ENCODE results near the gene GLYR1.

Gene GLYR1

DNA sequence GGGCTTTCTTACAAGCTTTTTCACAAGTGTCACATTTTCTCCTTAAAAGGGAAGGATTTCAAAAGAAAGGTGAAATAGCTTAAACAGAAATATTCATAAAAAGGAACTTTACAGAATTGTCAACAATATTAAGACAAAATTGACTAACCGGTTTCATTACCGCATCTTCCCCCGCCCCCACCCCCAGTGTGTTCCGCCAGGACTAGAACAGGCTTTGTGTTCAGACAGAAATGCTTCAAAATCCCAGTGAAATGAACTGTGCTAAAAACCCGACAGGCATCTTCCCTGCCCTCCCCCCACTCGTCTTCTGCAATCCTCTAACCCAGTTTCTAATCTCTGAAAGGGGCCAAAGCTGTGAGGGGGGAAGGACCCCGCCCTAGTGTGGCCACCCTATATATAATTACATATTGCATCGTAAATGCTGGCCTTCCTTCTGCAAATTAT is 43.7 kb downstream of the GLYR1 start:
- DNase-seq = peak; percentile 58 to 63

DNA sequence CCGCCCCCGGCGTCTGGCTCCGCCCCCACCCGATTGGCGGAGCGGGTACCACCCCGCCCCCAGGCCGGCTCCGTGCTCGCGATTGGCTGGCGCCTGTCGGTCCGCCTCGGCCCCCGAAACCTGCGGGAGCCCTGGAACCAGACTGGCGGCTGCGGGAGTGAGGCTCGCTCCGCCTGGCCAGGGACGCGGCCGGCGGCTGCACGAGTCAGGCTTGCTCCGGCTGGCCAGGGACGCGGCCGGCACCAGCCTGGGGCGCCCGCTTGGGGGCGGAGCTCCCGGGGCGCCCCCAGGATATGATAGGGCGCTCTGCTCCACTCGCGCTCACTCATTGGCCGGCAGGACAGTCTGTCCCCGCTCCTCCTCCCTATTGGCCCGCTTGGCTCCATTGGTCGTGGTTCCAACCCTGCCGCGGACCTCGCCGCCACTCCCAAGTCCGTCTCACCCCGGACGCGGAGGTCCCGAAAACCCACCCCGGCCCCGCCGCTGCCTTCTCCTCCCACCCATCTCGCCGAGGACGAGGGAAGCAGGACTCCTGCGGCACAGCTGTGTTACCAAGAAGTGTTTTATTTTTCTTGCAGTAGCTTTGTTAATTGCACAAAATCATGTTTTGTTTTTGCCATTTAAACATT is 44.3 kb downstream of the GLYR1 start:
- peak; percentile 89 to 90 for DNase-seq

- peak; percentile 6 to 13 for DNase-seq
These were observed 45.0 kb downstream of the GLYR1 start, which contains the start of gene ROGDI for GRCh38 chr16:4801962-4802658. ROGDI (minus strand) TSS chr16:4802633; CDS start chr16:4802571, 62 bp downstream.

DNA sequence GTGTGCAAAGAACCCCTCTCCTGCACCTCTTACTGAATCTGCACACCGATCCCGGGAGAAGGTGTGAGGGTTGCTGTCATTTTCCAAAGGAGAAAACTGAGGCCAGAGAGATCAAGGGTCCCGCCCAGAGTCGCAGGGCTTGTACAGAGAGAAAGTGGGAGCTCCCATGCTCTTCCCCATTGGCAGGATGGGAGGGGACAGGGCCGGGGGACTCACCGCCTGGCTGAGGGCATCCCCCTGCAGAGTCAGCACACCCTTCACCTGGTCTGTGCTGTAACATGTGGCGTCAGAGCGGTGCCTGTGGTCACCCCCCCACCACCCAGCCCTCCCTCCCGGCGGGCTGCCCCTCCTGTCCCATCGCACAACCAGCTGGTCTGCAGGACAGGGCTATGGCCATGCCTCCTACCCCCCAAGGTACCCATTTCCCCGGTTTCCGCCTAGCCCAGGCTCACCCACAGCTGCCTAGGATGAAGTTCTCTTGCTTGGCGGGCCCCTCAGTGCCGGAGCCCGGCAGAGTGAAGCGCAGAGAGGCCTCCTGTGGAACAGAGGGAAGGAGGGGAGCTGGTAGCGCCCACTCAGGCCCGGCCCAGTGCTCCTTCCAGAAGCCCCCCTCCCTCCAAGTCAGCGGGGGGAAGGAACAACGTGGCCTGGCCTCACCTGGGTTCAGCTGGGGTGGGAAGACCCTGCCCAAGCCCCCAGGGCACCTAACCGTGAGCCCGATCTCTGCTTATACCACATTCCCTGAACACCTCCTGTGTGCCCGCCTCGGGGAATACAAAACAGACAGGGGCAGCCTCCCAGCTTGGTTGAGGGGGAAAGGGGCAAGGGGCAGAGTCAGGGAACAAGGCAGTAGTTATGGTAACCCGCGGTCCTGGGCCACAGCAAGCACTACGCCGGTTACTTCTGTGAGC is 45.8 kb downstream of the GLYR1 start:
- DNase-seq = no peak

- peak; percentile 13 to 35 for DNase-seq
These were observed 46.6 kb downstream of the GLYR1 start for GRCh38 chr16:4800290-4801041.

- DNase-seq = no peak
These were observed 47.8 kb downstream of the GLYR1 start for GRCh38 chr16:4799171-4799855.

GRCh38 chr16:4798456-4798855 is 48.6 kb downstream of the GLYR1 start:
- no peak for DNase-seq

DNA sequence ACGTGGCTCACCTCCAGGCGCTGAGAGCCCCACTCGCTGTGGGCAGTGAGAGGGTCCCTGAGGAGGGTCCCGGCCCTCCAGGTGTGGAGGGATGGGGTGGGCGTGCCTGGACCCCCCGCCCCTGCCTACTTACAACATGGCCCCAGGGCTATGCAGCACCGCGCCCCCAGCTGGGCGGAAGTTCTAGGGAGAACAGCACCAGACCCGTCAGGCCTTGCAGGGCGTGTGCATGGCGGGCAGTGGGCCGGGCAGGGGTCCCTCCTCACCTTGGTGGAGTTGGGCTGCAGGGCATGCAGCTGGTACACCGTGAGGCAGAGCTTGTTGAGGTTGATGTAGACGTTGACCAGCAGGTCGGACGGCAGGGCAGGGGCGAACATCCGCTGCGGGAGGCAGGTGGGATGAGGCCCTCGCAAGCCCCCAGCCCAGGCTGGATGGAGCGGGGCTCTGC is 49.3 kb downstream of the GLYR1 start:
- no peak for DNase-seq

DNA sequence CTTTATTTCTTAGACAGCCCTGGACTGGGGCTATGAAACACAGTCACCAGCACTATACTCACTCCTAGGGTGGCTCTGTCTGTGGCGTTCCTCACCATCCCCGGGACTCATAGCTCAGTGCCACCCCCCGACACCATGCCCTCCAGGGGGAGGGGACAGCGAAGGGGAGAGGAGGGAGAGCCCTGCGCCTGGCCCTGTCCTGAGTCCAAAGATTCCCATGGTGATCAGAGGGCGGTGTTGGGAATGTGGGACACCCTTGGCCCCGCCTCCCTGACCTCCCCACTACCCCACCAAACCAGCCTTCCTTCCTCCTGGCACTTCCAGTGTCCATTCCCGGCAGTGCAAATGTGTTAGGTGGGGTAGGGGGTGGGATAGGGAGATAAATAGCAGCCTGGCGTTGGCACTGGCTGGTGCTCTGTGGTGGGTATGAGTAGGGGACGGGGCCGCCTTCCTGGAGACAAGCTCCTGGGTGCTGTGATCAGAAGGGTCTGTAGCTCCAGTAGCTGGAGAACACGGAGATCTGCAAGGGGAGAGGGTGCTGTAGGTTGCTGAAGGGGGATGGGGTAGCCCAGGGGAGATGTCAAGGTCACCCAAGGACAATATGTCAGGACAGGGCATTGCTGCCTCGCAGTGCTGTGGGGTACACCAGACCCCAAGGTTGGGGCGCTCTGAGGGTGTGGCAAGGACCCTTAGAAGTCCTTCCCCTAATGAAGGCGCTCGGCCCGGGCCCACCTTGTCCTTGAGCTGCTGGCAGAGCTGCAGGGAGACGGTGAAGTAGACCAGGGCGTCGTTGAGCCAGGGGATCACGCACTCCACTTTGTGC is 49.9 kb downstream of the GLYR1 start:
- DNase-seq = no peak

DNA sequence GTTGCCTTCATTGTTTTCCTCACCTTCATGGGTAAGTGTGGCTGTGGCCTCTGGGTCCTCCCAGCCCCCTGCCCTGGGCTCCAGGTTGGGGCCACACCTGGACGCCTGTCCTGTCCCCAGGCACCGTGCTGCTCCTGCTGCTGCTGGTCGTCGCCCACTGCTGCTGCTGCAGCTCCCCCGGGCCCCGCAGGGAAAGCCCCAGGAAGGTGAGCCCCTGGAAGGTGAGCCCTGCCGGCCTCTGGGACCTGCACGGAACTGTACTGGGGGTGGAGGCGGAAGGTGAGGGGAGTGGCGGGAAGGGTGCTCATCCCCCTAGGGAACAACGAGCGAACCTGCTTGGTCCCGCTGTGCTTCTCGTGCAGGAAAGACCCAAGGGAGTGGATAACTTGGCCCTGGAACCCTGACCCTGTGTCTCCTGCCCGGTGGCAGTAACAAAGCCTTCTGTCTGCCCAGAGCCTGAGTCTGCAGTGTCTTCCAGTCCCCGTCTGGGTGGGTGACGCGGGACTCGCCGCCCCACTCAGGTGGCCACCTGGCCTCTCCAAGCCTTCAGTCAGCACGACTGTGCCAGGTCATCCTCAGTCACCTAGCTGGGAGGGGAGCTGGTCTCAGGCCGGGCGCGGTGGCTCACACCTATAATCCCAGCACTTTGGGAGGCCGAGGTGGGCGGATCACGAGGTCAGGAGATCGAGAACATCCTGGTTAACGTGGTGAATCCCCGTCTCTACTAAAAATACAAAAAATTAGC is 51.1 kb downstream of the GLYR1 start:
- no peak for DNase-seq

- DNase-seq = no peak
These were observed 51.8 kb downstream of the GLYR1 start, which contains the start of gene SMIM22 for GRCh38 chr16:4795181-4795827. SMIM22 (plus strand) TSS chr16:4795369; CDS start chr16:4795735, 366 bp downstream.

DNA sequence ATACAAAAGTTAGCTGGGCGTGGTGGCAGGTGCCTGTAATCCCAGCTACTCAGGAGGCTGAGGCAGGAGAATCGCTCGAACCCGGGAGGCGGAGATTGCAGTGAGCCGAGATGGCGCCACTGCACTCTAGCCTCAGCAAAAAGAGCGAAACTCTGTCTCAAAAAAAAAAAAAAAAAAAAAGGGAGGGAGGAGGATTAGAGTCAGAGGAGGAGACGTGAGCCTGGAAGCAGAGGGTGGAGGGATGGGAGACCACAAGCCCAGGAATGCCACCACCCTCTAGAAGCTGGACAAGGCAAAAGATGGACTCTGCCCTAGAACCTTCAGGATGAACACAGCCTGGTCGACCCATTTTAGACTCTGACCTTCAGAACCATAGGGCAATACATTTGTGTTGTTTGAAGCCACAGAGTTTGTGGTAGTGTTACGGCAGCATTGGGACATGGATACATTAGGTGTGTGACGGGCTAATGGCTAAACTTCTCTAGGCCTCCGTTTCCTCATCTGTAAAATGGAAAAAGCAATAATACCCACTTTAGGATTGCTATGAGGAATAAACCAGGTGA is 54.1 kb downstream of the GLYR1 start:
- no peak for DNase-seq

DNA sequence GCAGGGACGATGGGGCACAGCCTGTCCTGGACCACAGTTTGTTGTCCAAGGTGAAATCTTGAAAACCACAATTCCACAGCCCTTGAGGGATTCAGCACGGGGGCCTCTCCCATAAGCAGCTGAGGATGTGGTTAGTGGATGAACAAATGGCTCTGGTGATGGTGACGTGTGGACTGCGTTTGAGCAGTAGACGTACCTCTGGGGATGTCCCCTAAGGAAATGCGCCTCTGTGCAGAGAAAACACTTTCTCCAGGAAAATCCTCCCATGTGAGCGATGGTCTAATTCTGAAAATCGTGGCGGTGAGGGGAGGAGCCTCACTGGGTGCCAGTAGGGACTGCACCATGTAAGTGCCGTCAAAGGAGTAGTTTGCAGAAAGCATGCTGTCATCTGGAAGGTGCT is 56.2 kb downstream of the GLYR1 start:
- DNase-seq = peak in 1 of 2 donors; percentile 40

DNA sequence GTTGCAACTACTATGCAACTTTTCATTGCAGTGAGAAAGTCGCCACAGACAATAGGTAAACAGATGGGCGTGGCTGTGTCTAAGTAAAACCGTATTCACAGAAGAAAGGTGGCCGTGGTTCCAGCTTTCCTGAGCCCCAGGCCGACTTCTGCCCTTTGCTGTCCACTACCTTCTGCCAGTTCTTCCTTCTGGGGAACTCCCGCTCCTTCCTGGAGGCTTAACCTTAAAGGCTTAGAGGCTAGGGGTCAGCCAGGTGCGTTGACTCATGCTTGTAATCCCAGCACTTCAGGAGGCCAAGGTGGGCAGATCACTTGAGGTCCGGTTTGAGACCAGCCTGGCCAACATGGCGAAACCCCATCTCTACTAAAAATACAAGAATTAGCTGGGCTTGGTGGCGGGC is 56.8 kb downstream of the GLYR1 start:
- DNase-seq = no peak

- DNase-seq = no peak
These were observed 58.2 kb downstream of the GLYR1 start for GRCh38 chr16:4788910-4789309.

DNA sequence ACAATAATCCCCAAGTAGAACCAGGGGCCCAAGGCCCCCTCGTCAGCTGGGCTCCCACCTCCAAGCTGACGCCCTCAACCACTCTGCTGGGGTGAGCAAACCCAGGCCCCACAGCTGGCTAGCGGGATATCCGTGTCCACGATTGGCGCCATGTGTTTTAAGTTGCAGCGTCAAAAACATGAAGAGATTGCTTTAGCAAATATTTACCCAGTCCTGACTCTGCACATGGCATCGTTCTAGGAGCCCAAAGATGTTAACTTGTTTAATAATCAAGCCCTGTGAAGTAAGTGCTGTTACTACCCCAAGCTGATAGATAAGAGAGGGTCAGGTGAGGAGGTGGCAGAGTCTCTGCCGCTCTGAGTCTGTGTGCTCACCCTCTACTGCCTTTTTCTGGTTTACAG is 58.6 kb downstream of the GLYR1 start:
- DNase-seq = no peak

- DNase-seq = no peak
These were observed 59.2 kb downstream of the GLYR1 start, which contains the start of gene SEPTIN12 for GRCh38 chr16:4787627-4788482. SEPTIN12 (minus strand) TSS chr16:4788345; CDS start chr16:4787645, 700 bp downstream.

- DNase-seq = no peak
These were observed 60.0 kb downstream of the GLYR1 start for GRCh38 chr16:4787068-4787467.

Measured in inflammatory macrophage treated with lipopolysaccharide for 1 hour (primary cell).